Right lobe of liver (tissue), 6 donors: Measurements from ENCODE around the gene PPAN. TPM values are rescaled to one million over a fixed set of nuclear protein-coding genes. Genes with fewer than 3 reads are reported as not detected.
A peak's percentile ranks its signal among the peaks of the same experiment; 100 is the strongest.

Experiments
- ATAC-seq, 4 donors: fragments of 200-7000 bp; cut with Tn5 transposase; one replicate each; pipeline ENCODE4 v1.9.1; 2020; ENCODE audit warnings: mild to moderate bottlenecking in 4 of 4, moderate library complexity in 4 of 4
- DNase-seq, 3 donors: peaks; one replicate each; pipeline ENCODE4 v3.0.0-alpha.2; 2020
- H3K27ac ChIP-seq, 3 donors: fragments of 200-600 bp; one replicate each; pipeline ENCODE4 v1.8.0; 2022
- H3K27me3 ChIP-seq, 2 donors: fragments of 200-600 bp; one replicate each; pipeline ENCODE4 v1.8.0; 2022
- H3K36me3 ChIP-seq, 4 donors: fragments of 200-600 bp; sonication (generic) in 1 of 4; one replicate each; pipeline versions ENCODE4 v1.5.1 to v1.8.0; 2017 to 2022; ENCODE audit warnings: control low read depth in 1 of 4
- H3K4me1 ChIP-seq, 4 donors: fragments of 200-600 bp; sonication (generic) in 1 of 4; one replicate each; pipeline versions ENCODE4 v1.5.1 to v1.8.0; 2017 to 2022; ENCODE audit warnings: control low read depth in 1 of 4
- H3K4me3 ChIP-seq, 3 donors: fragments of 200-600 bp; one replicate each; pipeline ENCODE4 v1.8.0; 2022
- H3K9me3 ChIP-seq, 4 donors: fragments of 200-600 bp; sonication (generic) in 1 of 4; one replicate each; pipeline versions ENCODE4 v1.5.1 to v1.8.0; 2017 to 2022; ENCODE audit warnings: control low read depth in 1 of 4
- POLR2A ChIP-seq: fragments of 450-650 bp; IDR thresholded peaks from one replicate; pipeline ENCODE4 v1.6.1; 2017; ENCODE audit warnings: antibody characterized with exemption, mild to moderate bottlenecking
- WGBS: methylation state at CpG from one replicate; pipeline ENCODE4 v1.1.6; 2018; ENCODE audit warnings: low coverage, low lambda C conversion rate; ENCODE audit not compliant: insufficient coverage; ENCODE audit errors: missing lambda C conversion rate; 5-methylcytosine and 5-hydroxymethylcytosine counted together
- intact Hi-C, 2 donors: fragments of 100-400 bp; cut with DNase I; formaldehyde crosslinking; loops; one replicate each; pipeline versions ENCODE4 v1.11.2 to v1.14.1; 2022
- total RNA-seq, 6 experiments: library from RNA; depleted of rRNA in 2 of 6; stranded (reverse); fragments of >200 nt in 2 of 6; fragmentation: NEBNext Ultra II Directional in 3 of 6; extraction: Animal tissue kit (Norgen Biotek cat#: 25700) in 3 of 6; gene quantifications; one replicate each; pipeline versions ENCODE4 v1.1.0 to v1.2.4, GENCODE V29; 2016 to 2023
- TF ChIP-seq, protein P1 (sequence below), 4 donors: fragments of 200-600 bp in 3 of 4; fragments of 450-650 bp in 1 of 4; IDR thresholded peaks; one replicate each; pipeline versions ENCODE4 v1.5.1 to v1.8.0; 2016 to 2022; ENCODE audit warnings: antibody characterized with exemption in 4 of 4, mild to moderate bottlenecking in 2 of 4
- donor health status: DM: no; HTN: yes; CAD: no.
- donor health status: DM: no; HTN: no; CAD: no.
- donor health status: DM: no; HTN: no; CAD: no.
- donor health status: DM: no; HTN: yes; CAD: no.
- donor health status: DM: no; HTN: yes; CAD: no.

The PPAN gene
- total RNA-seq, 6 experiments from 2014 or later = 11.2 to 19.9 (median 18.4) TPM

DNA sequence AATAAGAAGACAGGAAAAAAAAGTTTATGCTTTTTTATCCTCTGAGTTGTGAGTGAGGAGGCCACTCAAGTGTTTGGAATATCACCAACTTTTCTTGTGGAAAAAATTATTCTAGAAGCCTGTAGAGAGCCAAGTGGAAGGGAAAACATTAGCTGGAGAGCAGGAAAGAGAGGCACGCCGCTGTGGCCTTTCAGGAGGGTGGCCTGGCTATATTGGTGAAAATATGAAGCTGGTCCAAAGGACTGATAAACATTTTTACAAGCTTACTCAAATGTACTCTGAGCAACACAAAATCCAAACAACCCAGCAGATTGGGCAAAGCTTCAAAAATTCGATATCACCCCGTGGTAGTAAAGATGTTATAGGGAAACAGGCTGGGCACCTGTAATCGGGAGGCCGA is 15.9 kb downstream of the PPAN start:
- DNase-seq (no peak), ATAC-seq (no peak)
- intact Hi-C loops = no loop called here
- Histone ChIP-seq H3K36me3 (peaks cover 0 to 15% (median 3%) of the 10 kb centered on the region in 4 donors), H3K4me1 (peaks cover 0 to 5% (median 0%) of the 10 kb centered on the region in 4 donors), H3K4me3 (no peak overlapping the region), H3K9me3 (no peaks in the 10 kb centered on the region), H3K27me3 (no peaks in the 10 kb centered on the region), H3K27ac (no peak overlapping the region)
- WGBS = 76% methylated on average over 4 of the region's 6 CpGs
- no peak for TF ChIP-seq POLR2A
- TF ChIP-seq, protein P1, sequence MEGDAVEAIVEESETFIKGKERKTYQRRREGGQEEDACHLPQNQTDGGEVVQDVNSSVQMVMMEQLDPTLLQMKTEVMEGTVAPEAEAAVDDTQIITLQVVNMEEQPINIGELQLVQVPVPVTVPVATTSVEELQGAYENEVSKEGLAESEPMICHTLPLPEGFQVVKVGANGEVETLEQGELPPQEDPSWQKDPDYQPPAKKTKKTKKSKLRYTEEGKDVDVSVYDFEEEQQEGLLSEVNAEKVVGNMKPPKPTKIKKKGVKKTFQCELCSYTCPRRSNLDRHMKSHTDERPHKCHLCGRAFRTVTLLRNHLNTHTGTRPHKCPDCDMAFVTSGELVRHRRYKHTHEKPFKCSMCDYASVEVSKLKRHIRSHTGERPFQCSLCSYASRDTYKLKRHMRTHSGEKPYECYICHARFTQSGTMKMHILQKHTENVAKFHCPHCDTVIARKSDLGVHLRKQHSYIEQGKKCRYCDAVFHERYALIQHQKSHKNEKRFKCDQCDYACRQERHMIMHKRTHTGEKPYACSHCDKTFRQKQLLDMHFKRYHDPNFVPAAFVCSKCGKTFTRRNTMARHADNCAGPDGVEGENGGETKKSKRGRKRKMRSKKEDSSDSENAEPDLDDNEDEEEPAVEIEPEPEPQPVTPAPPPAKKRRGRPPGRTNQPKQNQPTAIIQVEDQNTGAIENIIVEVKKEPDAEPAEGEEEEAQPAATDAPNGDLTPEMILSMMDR (IDR thresholded peaks at IDR 0.05) = no peak

DNA sequence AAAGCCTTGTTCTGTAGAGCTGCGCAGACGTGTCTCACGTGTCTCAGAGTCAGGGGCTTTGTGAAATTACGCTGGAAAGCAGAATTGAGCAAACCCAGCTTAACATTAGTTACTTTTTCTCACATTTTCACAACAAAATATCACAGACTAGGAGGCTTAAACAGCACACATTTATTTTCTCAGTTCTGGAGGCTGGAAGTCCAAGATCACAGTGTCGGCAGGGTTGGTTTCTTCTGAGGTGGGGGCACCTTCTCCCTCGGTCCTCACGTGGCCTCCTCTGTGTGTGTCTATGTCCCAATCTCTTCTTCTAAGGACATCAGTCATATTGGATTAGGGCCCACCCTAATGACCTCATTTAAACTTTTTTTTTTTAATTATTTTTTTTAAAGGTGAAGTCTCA is 18.3 kb downstream of the PPAN start:
- Histone ChIP-seq H3K36me3 (no peaks in the 10 kb centered on the region), H3K4me1 (no peaks in the 10 kb centered on the region), H3K9me3 (no peaks in the 10 kb centered on the region), H3K4me3 (no peak overlapping the region), H3K27me3 (no peaks in the 10 kb centered on the region), H3K27ac (no peak overlapping the region)
- no peak for ATAC-seq
- WGBS = 90% methylated on average over 6 of the region's 7 CpGs
- no peak for DNase-seq
- intact Hi-C loops = no loop called here
- no peak for TF ChIP-seq POLR2A
- TF ChIP-seq, protein P1 (IDR thresholded peaks at IDR 0.05) = no peak

DNA sequence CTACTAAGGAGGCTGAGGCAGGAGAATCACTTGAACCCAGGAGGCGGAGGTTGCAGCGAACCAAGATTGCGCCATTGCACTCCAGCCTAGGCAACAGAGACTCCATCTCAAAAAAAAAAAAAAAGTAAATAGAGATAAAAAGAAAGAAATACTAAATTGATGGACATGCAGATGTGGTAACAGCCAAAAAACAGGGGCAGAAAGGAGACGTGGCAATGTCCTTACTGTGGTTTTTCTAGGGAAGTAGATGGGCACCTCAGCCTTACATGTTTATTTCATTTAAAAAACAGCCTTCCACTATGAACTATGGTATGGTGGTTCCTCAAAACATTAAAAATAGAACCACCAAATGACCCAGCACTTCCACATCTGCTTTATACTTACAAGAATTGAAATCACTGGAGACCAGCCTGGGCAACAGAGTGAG is 20.1 kb downstream of the PPAN start:
- ATAC-seq (peak in 3 of 4 donors; percentile 44 to 62 (median 60)), DNase-seq (no peak)
- Histone ChIP-seq H3K4me3 (no peak overlapping the region), H3K27ac (no peak overlapping the region), H3K36me3 (no peaks in the 10 kb centered on the region), H3K9me3 (no peaks in the 10 kb centered on the region), H3K27me3 (no peaks in the 10 kb centered on the region), H3K4me1 (no peaks in the 10 kb centered on the region)
- TF ChIP-seq POLR2A = no peak
- TF ChIP-seq, protein P1 (IDR thresholded peaks at IDR 0.05) = no peak
- WGBS = 73% methylated on average over 4 of the region's 4 CpGs
- intact Hi-C loops = no loop called here

DNA sequence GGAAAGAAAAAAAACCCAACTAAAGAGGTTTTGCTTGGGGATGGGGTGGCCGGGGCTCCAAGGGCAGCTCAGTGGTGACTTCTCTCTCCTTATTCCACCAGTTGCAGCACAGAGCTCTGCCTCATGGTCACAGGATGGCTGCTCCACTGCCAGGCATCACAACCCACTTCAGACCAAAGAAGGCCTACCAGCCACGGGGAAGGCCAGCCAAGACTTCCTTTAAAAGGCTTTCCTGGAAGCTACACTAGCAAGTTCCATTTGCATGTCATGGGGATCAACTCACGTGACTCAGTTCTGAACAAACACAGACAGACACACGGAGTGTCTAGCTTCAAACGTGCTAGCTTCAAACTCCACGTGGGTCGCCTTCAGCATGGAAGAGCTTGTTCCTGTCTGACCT is 26.7 kb downstream of the PPAN start:
- ATAC-seq (no peak), DNase-seq (no peak)
- H3K4me3 ChIP-seq = no peak overlapping the region
- no peaks in the 10 kb centered on the region for H3K4me1 ChIP-seq
- H3K9me3 ChIP-seq = no peaks in the 10 kb centered on the region
- no peak for TF ChIP-seq POLR2A
- TF ChIP-seq, protein P1 (IDR thresholded peaks at IDR 0.05) = no peak
- 92% methylated on average over 6 of the region's 7 CpGs for WGBS
- no peak overlapping the region for H3K27ac ChIP-seq
- H3K36me3 ChIP-seq = peaks cover 0 to 33% (median 7%) of the 10 kb centered on the region in 4 donors
- no peaks in the 10 kb centered on the region for H3K27me3 ChIP-seq
- intact Hi-C loops = no loop called here

DNA sequence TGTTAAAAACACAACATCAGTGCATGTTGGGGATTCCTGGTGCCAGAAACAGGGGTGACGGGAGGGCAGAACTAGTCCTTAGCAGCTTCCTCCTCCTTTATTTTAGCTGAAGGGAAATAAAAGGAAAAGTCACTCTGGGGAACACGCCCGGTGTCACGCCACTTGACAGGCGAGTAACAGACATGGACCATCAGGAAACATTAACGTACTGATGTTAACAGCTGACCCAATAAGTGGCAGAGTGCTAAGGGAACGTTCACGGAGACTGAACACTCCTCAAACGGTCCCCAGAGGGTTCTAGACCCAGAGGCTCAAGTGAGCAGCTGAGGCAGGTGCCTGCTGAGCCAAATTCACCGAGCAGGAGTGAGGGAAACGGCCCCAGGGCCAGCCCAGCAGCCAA is 27.4 kb downstream of the PPAN start:
- intact Hi-C loops = no loop called here
- Histone ChIP-seq H3K9me3 (no peaks in the 10 kb centered on the region), H3K27ac (no peak overlapping the region), H3K4me1 (no peaks in the 10 kb centered on the region), H3K27me3 (no peaks in the 10 kb centered on the region), H3K4me3 (no peak overlapping the region), H3K36me3 (peaks cover 0 to 40% (median 7%) of the 10 kb centered on the region in 4 donors)
- TF ChIP-seq, protein P1 (IDR thresholded peaks at IDR 0.05) = no peak
- no peak for TF ChIP-seq POLR2A
- no peak for ATAC-seq
- 74% methylated on average over 4 of the region's 11 CpGs for WGBS
- DNase-seq = no peak
